ENCODE measurements around the gene OSBPL8.

The OSBPL8 gene

GRCh38 chr12:76546889-76547288 is 12.7 kb downstream of the OSBPL8 start:
- Mint-ChIP-seq H3K27me3 (ENCODE audit: low read depth) (no peaks in the 10 kb centered on the region), H3K4me3 (no peak overlapping the region), H3K27ac (no peak overlapping the region), H3K9me3 (no peaks in the 10 kb centered on the region), H3K4me1 (ENCODE audit: low read depth) (peaks cover 32% of the 10 kb centered on the region), H3K36me3 (ENCODE audit: low read depth) (no peaks in the 10 kb centered on the region)

- no peak overlapping the region for H3K27ac Mint-ChIP-seq
- no peaks in the 10 kb centered on the region for H3K9me3 Mint-ChIP-seq
- no peak overlapping the region for H3K4me3 Mint-ChIP-seq
- no peaks in the 10 kb centered on the region for H3K36me3 Mint-ChIP-seq (ENCODE audit: low read depth)
- H3K4me1 Mint-ChIP-seq (ENCODE audit: low read depth): peaks cover 33% of the 10 kb centered on the region
- H3K27me3 Mint-ChIP-seq (ENCODE audit: low read depth): no peaks in the 10 kb centered on the region
Measured at GRCh38 chr12:76545486-76545885, 14.1 kb downstream of the OSBPL8 start.

- Mint-ChIP-seq H3K36me3 (ENCODE audit: low read depth) (no peaks in the 10 kb centered on the region), H3K4me3 (no peak overlapping the region), H3K27ac (no peak overlapping the region), H3K27me3 (ENCODE audit: low read depth) (no peaks in the 10 kb centered on the region), H3K9me3 (no peaks in the 10 kb centered on the region), H3K4me1 (ENCODE audit: low read depth) (peaks cover 33% of the 10 kb centered on the region)
Measured at GRCh38 chr12:76544601-76545261, 14.8 kb downstream of the OSBPL8 start.

- Mint-ChIP-seq H3K9me3 (no peaks in the 10 kb centered on the region), H3K4me3 (no peak overlapping the region), H3K4me1 (ENCODE audit: low read depth) (peaks cover 29% of the 10 kb centered on the region), H3K27ac (no peak overlapping the region), H3K36me3 (ENCODE audit: low read depth) (no peaks in the 10 kb centered on the region), H3K27me3 (ENCODE audit: low read depth) (no peaks in the 10 kb centered on the region)
Measured at GRCh38 chr12:76543813-76544347, 15.7 kb downstream of the OSBPL8 start.

- Mint-ChIP-seq H3K4me3 (no peak overlapping the region), H3K9me3 (no peaks in the 10 kb centered on the region), H3K27ac (no peak overlapping the region), H3K4me1 (ENCODE audit: low read depth) (peaks cover 24% of the 10 kb centered on the region), H3K27me3 (ENCODE audit: low read depth) (no peaks in the 10 kb centered on the region), H3K36me3 (ENCODE audit: low read depth) (no peaks in the 10 kb centered on the region)
Measured at GRCh38 chr12:76542908-76543307, 16.7 kb downstream of the OSBPL8 start.

GRCh38 chr12:76539727-76540126 is 19.8 kb downstream of the OSBPL8 start:
- H3K36me3 Mint-ChIP-seq (ENCODE audit: low read depth): peaks cover 13% of the 10 kb centered on the region
- no peaks in the 10 kb centered on the region for H3K9me3 Mint-ChIP-seq
- peaks cover 19% of the 10 kb centered on the region for H3K4me1 Mint-ChIP-seq (ENCODE audit: low read depth)
- H3K27me3 Mint-ChIP-seq (ENCODE audit: low read depth): no peaks in the 10 kb centered on the region
- no peak overlapping the region for H3K4me3 Mint-ChIP-seq
- no peak overlapping the region for H3K27ac Mint-ChIP-seq

- no peak overlapping the region for H3K4me3 Mint-ChIP-seq
- no peaks in the 10 kb centered on the region for H3K9me3 Mint-ChIP-seq
- peaks cover 18% of the 10 kb centered on the region for H3K36me3 Mint-ChIP-seq (ENCODE audit: low read depth)
- no peak overlapping the region for H3K27ac Mint-ChIP-seq
- H3K4me1 Mint-ChIP-seq (ENCODE audit: low read depth): peaks cover 19% of the 10 kb centered on the region
- H3K27me3 Mint-ChIP-seq (ENCODE audit: low read depth): no peaks in the 10 kb centered on the region
Measured at GRCh38 chr12:76537923-76538322, 21.6 kb downstream of the OSBPL8 start.

- H3K4me3 Mint-ChIP-seq: no peak overlapping the region
- no peak overlapping the region for H3K27ac Mint-ChIP-seq
- no peaks in the 10 kb centered on the region for H3K27me3 Mint-ChIP-seq (ENCODE audit: low read depth)
- H3K4me1 Mint-ChIP-seq (ENCODE audit: low read depth): peaks cover 10% of the 10 kb centered on the region
- no peaks in the 10 kb centered on the region for H3K9me3 Mint-ChIP-seq
- H3K36me3 Mint-ChIP-seq (ENCODE audit: low read depth): peaks cover 21% of the 10 kb centered on the region
Measured at GRCh38 chr12:76536546-76536945, 23.0 kb downstream of the OSBPL8 start.

GRCh38 chr12:76535170-76535569 is 24.4 kb downstream of the OSBPL8 start:
- H3K4me1 Mint-ChIP-seq (ENCODE audit: low read depth): peaks cover 13% of the 10 kb centered on the region
- H3K4me3 Mint-ChIP-seq: no peak overlapping the region
- no peaks in the 10 kb centered on the region for H3K9me3 Mint-ChIP-seq
- H3K27me3 Mint-ChIP-seq (ENCODE audit: low read depth): no peaks in the 10 kb centered on the region
- H3K27ac Mint-ChIP-seq: no peak overlapping the region
- H3K36me3 Mint-ChIP-seq (ENCODE audit: low read depth): peaks cover 27% of the 10 kb centered on the region

GRCh38 chr12:76533331-76533730 is 26.2 kb downstream of the OSBPL8 start:
- peaks cover 11% of the 10 kb centered on the region for H3K4me1 Mint-ChIP-seq (ENCODE audit: low read depth)
- H3K4me3 Mint-ChIP-seq: no peak overlapping the region
- peaks cover 29% of the 10 kb centered on the region for H3K36me3 Mint-ChIP-seq (ENCODE audit: low read depth)
- no peak overlapping the region for H3K27ac Mint-ChIP-seq
- H3K9me3 Mint-ChIP-seq: no peaks in the 10 kb centered on the region
- no peaks in the 10 kb centered on the region for H3K27me3 Mint-ChIP-seq (ENCODE audit: low read depth)

- Mint-ChIP-seq H3K36me3 (ENCODE audit: low read depth) (peaks cover 29% of the 10 kb centered on the region), H3K27ac (no peak overlapping the region), H3K27me3 (ENCODE audit: low read depth) (no peaks in the 10 kb centered on the region), H3K4me1 (ENCODE audit: low read depth) (peaks cover 11% of the 10 kb centered on the region), H3K9me3 (no peaks in the 10 kb centered on the region), H3K4me3 (no peak overlapping the region)
Measured at GRCh38 chr12:76532520-76532919, 27.1 kb downstream of the OSBPL8 start.

GRCh38 chr12:76531056-76531455 is 28.5 kb downstream of the OSBPL8 start:
- peaks cover 11% of the 10 kb centered on the region for H3K4me1 Mint-ChIP-seq (ENCODE audit: low read depth)
- no peak overlapping the region for H3K27ac Mint-ChIP-seq
- H3K36me3 Mint-ChIP-seq (ENCODE audit: low read depth): peaks cover 24% of the 10 kb centered on the region
- H3K9me3 Mint-ChIP-seq: no peaks in the 10 kb centered on the region
- H3K27me3 Mint-ChIP-seq (ENCODE audit: low read depth): no peaks in the 10 kb centered on the region
- H3K4me3 Mint-ChIP-seq: no peak overlapping the region

GRCh38 chr12:76530516-76530915 is 29.1 kb downstream of the OSBPL8 start:
- H3K4me3 Mint-ChIP-seq: no peak overlapping the region
- no peaks in the 10 kb centered on the region for H3K9me3 Mint-ChIP-seq
- H3K27me3 Mint-ChIP-seq (ENCODE audit: low read depth): no peaks in the 10 kb centered on the region
- H3K27ac Mint-ChIP-seq: no peak overlapping the region
- H3K36me3 Mint-ChIP-seq (ENCODE audit: low read depth): peaks cover 22% of the 10 kb centered on the region
- peaks cover 9% of the 10 kb centered on the region for H3K4me1 Mint-ChIP-seq (ENCODE audit: low read depth)

GRCh38 chr12:76529226-76529918 is 30.2 kb downstream of the OSBPL8 start:
- Mint-ChIP-seq H3K4me3 (no peak overlapping the region), H3K36me3 (ENCODE audit: low read depth) (peaks cover 21% of the 10 kb centered on the region), H3K4me1 (ENCODE audit: low read depth) (peaks cover 10% of the 10 kb centered on the region), H3K27ac (no peak overlapping the region), H3K27me3 (ENCODE audit: low read depth) (no peaks in the 10 kb centered on the region), H3K9me3 (no peaks in the 10 kb centered on the region)

- H3K9me3 Mint-ChIP-seq: peaks cover 21% of the 10 kb centered on the region
- peaks cover 29% of the 10 kb centered on the region for H3K4me1 Mint-ChIP-seq (ENCODE audit: low read depth)
- no peaks in the 10 kb centered on the region for H3K27me3 Mint-ChIP-seq (ENCODE audit: low read depth)
- no peak overlapping the region for H3K4me3 Mint-ChIP-seq
- H3K27ac Mint-ChIP-seq: no peak overlapping the region
- H3K36me3 Mint-ChIP-seq (ENCODE audit: low read depth): peaks cover 44% of the 10 kb centered on the region
Measured at GRCh38 chr12:76523408-76523807, 36.2 kb downstream of the OSBPL8 start.
